Stimulated activated CD4-positive, alpha-beta T cell treated with anti-CD3 and anti-CD28 coated beads, Interleukin-1b, Interleukin-23, amount 100 ng/mL, for 4 hours (primary cell): ENCODE measurements around the gene ZNF581.

Experiments used
- DNase-seq, 2 donors: peaks; one replicate each; pipeline ENCODE4 v3.0.0-alpha.2; 2020; ENCODE audit warnings: low read depth in 2 of 2

Gene ZNF581

DNA sequence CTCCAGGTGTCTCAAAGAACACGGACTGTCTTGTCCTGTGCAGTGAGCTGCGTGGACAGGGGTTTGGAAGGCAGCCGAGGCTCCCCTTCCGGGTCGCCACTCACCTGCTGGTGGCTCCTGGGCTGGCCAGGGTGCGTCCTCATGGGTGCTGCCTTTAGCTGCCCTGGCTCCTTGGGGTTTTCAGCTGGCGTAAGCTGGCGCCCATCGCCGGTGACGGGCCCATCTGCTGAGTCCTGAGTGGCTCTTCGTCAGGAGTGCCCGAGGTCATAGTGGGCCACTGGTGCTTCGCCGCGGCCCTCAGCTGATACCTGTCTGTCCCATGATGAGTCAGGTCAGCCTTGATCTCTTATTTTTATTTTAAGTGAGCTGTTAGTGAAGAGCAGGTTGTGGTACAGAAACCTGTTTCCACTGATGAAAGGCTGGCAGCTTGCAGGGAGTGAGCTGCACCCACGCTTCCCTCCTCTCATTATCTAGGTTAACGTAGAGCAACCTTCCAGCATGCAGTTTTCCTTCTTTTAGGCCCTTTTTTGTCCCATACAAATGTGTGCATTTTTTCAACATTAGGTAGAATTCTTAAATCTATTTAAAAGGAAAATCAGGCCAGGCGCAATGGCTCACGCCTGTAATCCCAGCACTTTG lies 50.0 kb downstream of the ZNF581 start:
- no peak for DNase-seq

GRCh38 chr19:55694241-55694655 lies 50.8 kb downstream of the ZNF581 start:
- DNase-seq = no peak

GRCh38 chr19:55694656-55695491 lies 51.4 kb downstream of the ZNF581 start:
- DNase-seq = no peak
